Ammon's horn (tissue), 1 donor: Measurements from ENCODE around the gene ANXA8.

ENCODE experiments used
- DNase-seq: peaks from one replicate; pipeline ENCODE4 v3.0.0-alpha.2; 2016; ENCODE audit warnings: low spot score

Gene ANXA8

GRCh38 chr10:47447209-47447608 is 36.7 kb downstream of the ANXA8 start:
- DNase-seq, result no peak

- DNase-seq, result no peak
These were observed 38.2 kb downstream of the ANXA8 start for GRCh38 chr10:47445720-47446119.

GRCh38 chr10:47444047-47444446 is 39.9 kb downstream of the ANXA8 start:
- no peak for DNase-seq

- no peak for DNase-seq
These were observed 40.8 kb downstream of the ANXA8 start for GRCh38 chr10:47443145-47443544.

GRCh38 chr10:47442351-47442750 is 41.6 kb downstream of the ANXA8 start:
- no peak for DNase-seq

DNA sequence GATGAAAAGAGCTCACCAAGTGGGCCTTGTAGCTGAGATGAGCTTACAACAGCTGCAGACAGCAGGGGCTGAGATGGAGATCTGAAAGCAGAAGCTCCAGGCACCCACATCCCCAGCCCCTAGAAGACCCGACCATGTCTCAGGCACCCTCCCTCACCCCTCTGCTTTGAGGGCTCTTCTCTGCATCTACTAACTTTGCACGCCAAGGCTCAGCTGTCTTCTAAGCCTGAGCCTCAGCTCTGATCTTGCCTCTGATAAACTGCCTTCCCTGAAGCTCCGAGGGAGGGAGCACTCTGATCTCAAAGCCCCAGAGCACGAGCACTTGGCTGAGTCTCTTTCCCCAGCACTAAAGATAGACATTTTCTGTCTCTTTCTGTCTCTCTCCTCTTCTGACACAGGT is 42.0 kb downstream of the ANXA8 start:
- no peak for DNase-seq

GRCh38 chr10:47440207-47440606 is 43.7 kb downstream of the ANXA8 start:
- DNase-seq, result no peak

GRCh38 chr10:47438857-47439474 is 44.9 kb downstream of the ANXA8 start:
- DNase-seq, result no peak

GRCh38 chr10:47435081-47435480 is 48.8 kb downstream of the ANXA8 start:
- DNase-seq, result no peak

- no peak for DNase-seq
These were observed 58.0 kb downstream of the ANXA8 start for GRCh38 chr10:47425813-47426419.

DNA sequence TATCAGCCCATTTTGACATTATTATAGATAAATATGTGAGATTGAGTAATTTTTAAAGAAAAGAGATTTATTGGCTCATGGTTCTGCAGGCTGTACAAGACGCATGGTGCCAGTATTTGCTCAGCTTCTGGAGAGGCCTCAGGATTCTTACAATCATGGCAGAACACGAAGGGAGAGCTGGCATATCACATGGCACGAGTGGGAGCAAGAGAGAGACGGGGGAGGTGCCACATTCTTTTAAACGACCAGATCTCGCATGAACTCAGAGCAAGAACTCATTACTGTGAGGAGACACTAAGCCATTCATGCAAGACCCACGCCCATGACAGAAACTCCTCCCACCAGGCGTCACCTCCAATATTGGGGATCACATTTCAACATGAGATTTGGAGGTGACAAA is 59.7 kb downstream of the ANXA8 start:
- DNase-seq, result no peak

DNA sequence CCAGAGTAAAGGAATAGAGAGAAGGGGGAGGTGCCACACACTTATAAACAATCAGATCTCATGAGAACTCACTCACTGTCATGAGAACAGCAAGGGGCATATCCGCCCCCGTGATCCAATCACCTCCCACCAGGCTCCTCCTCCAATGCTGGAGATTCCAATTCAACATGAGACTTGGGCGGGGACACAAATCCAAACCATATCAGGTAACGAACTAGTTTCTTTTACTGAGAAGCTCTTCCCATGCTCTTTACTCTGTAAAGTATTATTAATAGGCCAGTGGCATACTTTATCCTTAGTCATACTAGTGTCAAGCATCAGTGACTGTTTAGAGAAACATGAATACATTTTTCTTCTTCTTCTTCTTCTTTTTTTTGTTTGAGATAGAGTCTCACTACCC is 60.4 kb downstream of the ANXA8 start:
- no peak for DNase-seq

- DNase-seq, result no peak
These were observed 62.6 kb downstream of the ANXA8 start for GRCh38 chr10:47421057-47421952.

GRCh38 chr10:47420305-47421056 is 63.4 kb downstream of the ANXA8 start:
- DNase-seq, result no peak

GRCh38 chr10:47419421-47419820 is 64.5 kb downstream of the ANXA8 start:
- no peak for DNase-seq

DNA sequence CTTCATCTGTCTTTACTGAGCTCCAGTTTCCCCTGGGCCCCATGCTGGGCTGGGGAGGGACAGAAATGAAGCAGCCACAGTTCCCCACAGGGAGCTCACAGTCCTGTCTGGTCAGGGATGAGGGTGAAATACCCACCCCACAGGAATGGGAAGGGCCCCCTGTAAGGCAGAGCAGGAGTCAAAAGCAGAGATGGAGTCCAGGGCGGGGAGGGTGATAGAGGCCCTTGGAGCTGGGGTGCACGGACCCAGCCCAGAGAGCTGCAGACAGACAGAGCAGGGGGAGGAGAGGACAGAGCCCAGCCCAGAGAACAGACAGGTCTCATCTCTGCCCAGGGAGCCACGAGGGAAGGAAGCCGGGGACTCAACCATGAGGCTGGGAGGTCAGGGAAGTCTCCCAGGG is 64.9 kb downstream of the ANXA8 start:
- no peak for DNase-seq

DNA sequence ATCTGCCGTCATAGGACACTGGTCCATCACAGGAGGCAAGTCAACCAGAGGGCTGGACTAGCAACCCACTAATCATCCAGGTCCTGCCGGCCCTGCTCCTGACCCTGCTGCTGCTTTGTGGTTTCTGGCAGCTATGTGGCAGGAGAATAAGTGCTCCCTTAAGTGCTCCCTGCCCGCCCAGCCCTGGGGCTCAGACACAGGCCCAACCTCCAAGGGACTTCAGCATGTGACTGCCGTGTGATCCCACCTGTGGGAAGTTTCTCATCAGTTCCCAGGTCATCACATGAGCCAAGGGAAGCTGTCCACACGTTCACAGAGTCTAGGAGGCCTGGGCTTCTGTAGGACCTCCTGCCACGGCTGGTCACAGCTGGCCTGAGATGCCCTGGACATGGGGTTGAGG is 65.6 kb downstream of the ANXA8 start:
- no peak for DNase-seq
